MG63 (cell line): ENCODE measurements around the gene WDR6. TPM values are rescaled to one million over a fixed set of nuclear protein-coding genes. Genes with fewer than 3 reads are reported as not detected.
A peak's percentile ranks its signal among the peaks of the same experiment; 100 is the strongest.

ENCODE experiments used
- DNase-seq: peaks from one replicate; pipeline ENCODE4 v3.0.0-alpha.2; 2020
- H3K27me3 ChIP-seq: fragments of 250-450 bp; sonication (Bioruptor Pico); 2 replicates; pipeline ENCODE4 v1.5.1; 2020; ENCODE audit warnings: mild to moderate bottlenecking, moderate library complexity
- H3K36me3 ChIP-seq: fragments of 250-450 bp; sonication (Bioruptor Pico); 2 replicates; pipeline ENCODE4 v1.5.1; 2020; ENCODE audit warnings: mild to moderate bottlenecking, moderate library complexity
- H3K4me3 ChIP-seq: fragments of 250-450 bp; sonication (Bioruptor Pico); 2 replicates; pipeline ENCODE4 v1.5.1; 2020; ENCODE audit warnings: mild to moderate bottlenecking, moderate library complexity
- H3K9me3 ChIP-seq: fragments of 250-450 bp; sonication (Bioruptor Pico); 2 replicates; pipeline ENCODE4 v1.5.1; 2020; ENCODE audit warnings: mild to moderate bottlenecking, moderate library complexity
- total RNA-seq: library from RNA; depleted of rRNA; stranded (reverse); fragments of >200 nt; shearing (Covaris generic); gene quantifications from 2 replicates; pipeline ENCODE4 v1.2.3, GENCODE V29; 2014; ENCODE audit warnings: low replicate concordance

WDR6 gene
- total RNA-seq, 1 experiment from 2014 or later = 77.2 TPM

DNA sequence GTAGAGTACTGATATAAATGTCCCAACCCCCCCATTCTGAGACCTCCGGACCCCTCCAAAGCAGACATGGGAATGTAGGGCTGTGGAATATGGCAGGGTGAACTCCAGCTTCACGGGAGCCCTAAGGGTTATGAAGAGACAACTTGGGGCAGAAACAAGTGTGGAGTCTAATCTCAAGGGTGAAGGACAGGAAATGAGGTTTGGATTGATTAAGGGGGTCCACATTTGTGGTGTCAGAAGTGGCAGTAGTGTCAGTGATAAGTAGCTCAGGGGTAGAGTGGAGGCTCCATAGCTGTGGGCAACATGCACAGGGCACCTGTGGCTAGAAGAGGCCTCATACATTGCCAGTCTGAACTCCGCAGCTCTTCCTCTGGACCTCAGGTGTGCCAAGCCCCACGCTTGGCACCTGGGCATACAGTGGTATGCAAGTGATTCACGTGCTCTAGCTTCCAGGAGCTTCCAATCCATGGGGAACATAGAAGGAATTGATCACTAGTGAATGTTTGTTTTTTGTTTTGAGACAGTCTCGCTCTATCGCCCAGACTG lies 21.3 kb upstream of the WDR6 start:
- no peaks in the 10 kb centered on the region for H3K9me3 ChIP-seq
- H3K4me3 ChIP-seq = no peak overlapping the region
- no peaks in the 10 kb centered on the region for H3K27me3 ChIP-seq
- DNase-seq = no peak
- peaks cover 4% of the 10 kb centered on the region for H3K36me3 ChIP-seq

DNA sequence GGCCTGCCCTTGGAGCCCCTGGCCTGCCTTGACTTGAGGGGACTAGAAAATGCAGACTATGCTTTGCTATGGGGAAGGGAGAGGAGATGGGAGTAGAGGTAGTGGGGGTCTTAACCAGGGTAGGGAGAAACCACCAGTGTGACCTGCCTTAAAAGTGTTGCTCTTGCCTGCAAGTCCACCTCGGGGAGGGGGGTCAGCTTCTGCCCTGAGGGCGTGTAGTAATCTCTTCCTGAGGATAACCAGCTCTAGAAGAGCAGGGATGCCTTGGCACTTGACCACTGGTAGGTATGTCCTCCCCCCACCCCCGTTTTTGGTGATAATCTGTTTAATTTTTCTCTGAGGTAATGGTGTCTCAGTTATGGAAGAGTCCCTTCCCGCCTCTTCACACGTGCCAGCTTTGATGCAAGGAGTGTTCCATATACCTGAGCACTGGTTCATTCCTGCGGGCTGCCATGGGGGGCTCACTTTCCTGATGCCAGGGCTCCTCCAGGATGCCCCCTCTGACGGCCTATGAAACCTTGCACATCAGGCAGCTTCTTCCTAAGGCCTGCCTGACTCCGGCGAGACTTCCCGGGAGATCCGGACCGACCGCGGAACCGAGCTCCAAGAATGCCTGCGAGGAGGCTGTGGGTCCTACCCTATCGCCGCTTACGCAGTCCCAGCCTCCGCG lies 17.9 kb upstream of the WDR6 start:
- no peaks in the 10 kb centered on the region for H3K36me3 ChIP-seq
- DNase-seq = no peak
- no peaks in the 10 kb centered on the region for H3K9me3 ChIP-seq
- no peak overlapping the region for H3K4me3 ChIP-seq
- no peaks in the 10 kb centered on the region for H3K27me3 ChIP-seq

GRCh38 chr3:48989796-48990635 lies 17.2 kb upstream of the WDR6 start, which contains the start of gene P4HTM:
P4HTM (plus strand) TSS chr3:48990241; CDS start chr3:48990257, 16 bp downstream.
- Histone ChIP-seq H3K36me3 (no peaks in the 10 kb centered on the region), H3K27me3 (no peaks in the 10 kb centered on the region), H3K9me3 (no peaks in the 10 kb centered on the region), H3K4me3 (no peak within 1 kb of the TSS)
- DNase-seq = peak; percentile 61

GRCh38 chr3:48990636-48991469 lies 16.3 kb upstream of the WDR6 start:
- no peak for DNase-seq
- Histone ChIP-seq H3K36me3 (no peaks in the 10 kb centered on the region), H3K4me3 (no peak overlapping the region), H3K27me3 (no peaks in the 10 kb centered on the region), H3K9me3 (no peaks in the 10 kb centered on the region)

- no peak overlapping the region for H3K4me3 ChIP-seq
- no peak for DNase-seq
- H3K9me3 ChIP-seq = no peaks in the 10 kb centered on the region
- H3K27me3 ChIP-seq = no peaks in the 10 kb centered on the region
- H3K36me3 ChIP-seq = no peaks in the 10 kb centered on the region
Measured at GRCh38 chr3:48991851-48992545, 15.2 kb upstream of the WDR6 start.

- Histone ChIP-seq H3K36me3 (no peaks in the 10 kb centered on the region), H3K4me3 (no peak overlapping the region), H3K27me3 (no peaks in the 10 kb centered on the region), H3K9me3 (no peaks in the 10 kb centered on the region)
- no peak for DNase-seq
Measured at GRCh38 chr3:48993834-48994233, 13.4 kb upstream of the WDR6 start.

DNA sequence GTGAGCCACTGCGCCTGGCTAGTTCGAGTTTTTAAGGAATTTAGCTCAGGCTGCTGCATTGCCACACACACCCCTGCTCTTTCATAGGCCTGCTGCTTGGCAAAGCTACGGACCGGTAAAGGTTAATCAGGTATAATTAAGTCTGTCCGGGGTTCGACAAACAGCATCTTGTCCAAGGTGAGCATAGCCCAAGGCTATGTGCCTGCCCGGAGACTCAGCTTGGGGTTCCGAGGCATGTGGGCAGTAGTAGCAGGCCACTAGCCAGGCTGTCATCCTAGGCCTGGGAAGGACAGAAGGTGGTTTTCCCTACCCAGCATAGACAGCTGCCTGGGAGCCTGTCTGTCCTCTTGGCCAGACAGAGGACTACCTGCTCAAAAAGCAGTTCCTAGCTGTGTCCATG lies 10.6 kb upstream of the WDR6 start:
- no peak for DNase-seq
- H3K4me3 ChIP-seq = no peak overlapping the region
- no peaks in the 10 kb centered on the region for H3K9me3 ChIP-seq
- H3K27me3 ChIP-seq = no peaks in the 10 kb centered on the region
- no peaks in the 10 kb centered on the region for H3K36me3 ChIP-seq

DNA sequence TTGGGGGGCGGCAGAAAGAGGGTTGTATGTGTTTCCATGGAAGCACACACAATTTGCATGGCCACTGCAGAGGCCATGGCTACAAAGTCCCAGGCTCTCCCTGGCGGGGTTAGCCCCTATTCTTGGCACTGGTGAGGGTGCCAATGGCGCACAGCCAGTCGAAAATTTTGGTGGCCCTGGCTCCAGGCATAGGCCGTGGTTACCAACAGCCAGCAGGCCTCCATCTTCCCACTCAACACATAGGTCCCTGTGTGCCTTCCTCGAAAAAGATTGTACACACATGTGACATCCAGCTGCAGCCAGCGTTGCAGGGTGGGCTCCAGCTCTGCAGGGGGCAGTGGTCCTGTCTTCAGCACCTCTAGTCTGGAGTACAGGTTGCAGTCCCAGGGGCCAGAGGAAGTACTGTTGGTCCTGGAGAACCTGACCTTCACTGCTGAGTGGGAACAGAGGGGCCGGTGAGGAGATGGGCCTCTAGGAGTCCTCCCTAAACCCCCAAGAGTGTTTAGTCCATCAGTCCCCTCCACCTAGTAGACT lies 10.0 kb upstream of the WDR6 start:
- no peaks in the 10 kb centered on the region for H3K27me3 ChIP-seq
- H3K4me3 ChIP-seq = no peak overlapping the region
- no peaks in the 10 kb centered on the region for H3K9me3 ChIP-seq
- H3K36me3 ChIP-seq = no peaks in the 10 kb centered on the region
- DNase-seq = no peak

DNA sequence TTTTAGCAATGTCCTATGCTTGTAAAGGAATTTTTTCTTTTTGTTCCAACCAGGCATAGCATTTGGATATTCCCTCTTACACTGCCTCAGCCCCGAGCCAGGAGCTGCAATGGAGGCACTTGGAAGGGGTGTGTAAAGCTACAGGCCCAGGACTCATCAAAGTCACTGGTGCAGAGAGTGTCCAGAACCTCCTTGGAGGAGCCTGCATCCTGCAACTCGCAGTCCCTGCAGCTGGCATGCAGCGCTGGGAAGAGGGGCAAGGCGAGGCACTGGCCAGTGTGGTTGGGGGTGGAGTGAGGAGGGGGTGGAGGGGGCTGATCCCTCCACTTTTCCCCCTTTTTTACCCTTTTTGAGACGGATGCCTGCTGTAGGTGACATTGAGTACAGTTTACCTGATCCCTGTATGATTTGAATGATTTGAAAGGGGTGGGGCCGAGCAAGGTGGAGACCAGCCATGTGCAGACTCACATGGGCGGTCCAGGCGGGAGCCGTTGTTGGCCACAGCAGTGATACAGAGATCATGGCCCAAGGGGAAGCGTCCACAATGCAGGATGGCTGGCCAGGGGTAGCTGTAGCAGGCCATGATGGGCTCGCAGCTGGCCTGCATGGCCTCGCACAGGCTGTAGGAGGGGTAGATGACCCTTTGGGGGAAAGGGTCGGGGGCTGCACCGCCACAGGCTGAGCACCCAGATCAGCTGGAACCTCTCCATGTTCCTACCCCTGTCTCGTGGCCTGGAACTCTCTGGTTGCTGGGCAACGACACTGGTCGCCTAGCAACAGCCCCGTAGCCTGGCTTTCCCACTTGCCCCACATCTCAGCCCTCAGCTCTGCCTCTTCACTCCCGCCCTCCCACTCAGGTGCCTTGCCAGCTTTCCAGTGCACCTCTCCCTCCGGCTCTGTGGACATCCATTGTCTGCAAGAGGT lies 9.2 kb upstream of the WDR6 start:
- H3K27me3 ChIP-seq = no peaks in the 10 kb centered on the region
- no peaks in the 10 kb centered on the region for H3K9me3 ChIP-seq
- DNase-seq = no peak
- no peaks in the 10 kb centered on the region for H3K36me3 ChIP-seq
- H3K4me3 ChIP-seq = no peak overlapping the region

DNA sequence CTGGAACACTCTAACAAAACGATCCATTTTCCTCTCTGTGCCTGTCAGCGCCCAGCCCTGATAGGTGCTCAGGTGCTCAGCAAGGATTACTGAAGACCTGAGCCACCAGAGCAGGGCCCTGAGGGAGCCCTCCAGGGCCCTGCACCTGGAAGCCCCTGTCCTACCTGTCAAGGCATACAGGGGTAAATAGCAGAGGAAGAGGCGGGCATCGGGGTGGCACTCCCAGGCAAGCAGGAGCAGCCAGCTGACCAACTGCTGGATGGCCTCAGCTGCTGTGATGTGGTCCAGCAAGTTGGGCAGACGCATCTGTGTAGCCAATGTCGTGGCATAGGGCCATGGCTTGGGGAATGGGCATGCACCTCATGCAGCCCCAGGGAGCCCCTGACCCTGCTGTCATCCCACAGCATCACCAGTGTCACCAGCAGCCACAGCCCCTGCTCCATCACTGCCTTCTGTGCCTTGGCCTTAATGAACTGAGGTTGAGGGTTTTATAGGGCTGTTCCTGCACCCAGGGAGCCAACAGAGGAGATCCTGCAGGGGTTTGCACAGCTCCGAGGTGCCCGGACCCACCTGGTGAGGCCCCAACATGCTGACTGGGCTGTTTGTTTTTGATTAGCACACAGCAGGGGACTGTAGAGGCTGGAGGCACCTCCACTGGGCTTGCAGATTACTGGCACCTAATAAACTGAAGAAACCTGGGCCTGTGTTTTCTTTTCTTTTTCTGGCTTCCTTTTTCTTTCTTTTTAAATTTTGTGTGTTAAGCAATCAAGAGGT lies 7.9 kb upstream of the WDR6 start:
- no peak for DNase-seq
- H3K36me3 ChIP-seq = no peaks in the 10 kb centered on the region

GRCh38 chr3:49001155-49001554 lies 6.0 kb upstream of the WDR6 start:
- no peak for DNase-seq
- no peaks in the 10 kb centered on the region for H3K9me3 ChIP-seq
- H3K27me3 ChIP-seq = no peaks in the 10 kb centered on the region
- no peaks in the 10 kb centered on the region for H3K36me3 ChIP-seq
- H3K4me3 ChIP-seq = no peak overlapping the region

More for the DNA sequence above, 7.9 kb upstream of the WDR6 start:
- Histone ChIP-seq H3K9me3 (no peaks in the 10 kb centered on the region), H3K27me3 (no peaks in the 10 kb centered on the region), H3K4me3 (no peak overlapping the region)

- no peak for DNase-seq
- Histone ChIP-seq H3K36me3 (no peaks in the 10 kb centered on the region), H3K27me3 (no peaks in the 10 kb centered on the region), H3K9me3 (no peaks in the 10 kb centered on the region), H3K4me3 (no peak overlapping the region)
Measured at GRCh38 chr3:49004352-49005302, 2.6 kb upstream of the WDR6 start.

DNA sequence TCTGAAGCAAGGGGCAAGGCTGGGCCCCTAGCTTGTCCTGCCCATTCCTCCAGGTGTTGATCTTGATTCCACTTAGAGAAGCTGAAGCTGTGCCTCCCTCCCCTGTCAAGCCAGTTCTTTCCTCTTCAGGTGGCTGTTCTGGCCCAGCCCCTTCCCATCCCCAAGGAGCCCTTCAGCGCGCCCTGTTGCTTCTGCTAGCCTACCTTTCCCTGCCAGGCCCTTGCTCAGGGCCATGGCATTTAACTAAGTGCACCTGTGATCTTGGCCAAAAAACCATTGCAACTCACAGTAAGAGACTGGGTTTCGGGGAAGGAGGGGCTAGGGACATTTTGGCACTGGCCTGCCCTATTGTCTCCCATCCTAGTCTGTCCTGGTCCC lies 1.9 kb upstream of the WDR6 start:
- no peaks in the 10 kb centered on the region for H3K36me3 ChIP-seq
- DNase-seq = no peak
- no peaks in the 10 kb centered on the region for H3K9me3 ChIP-seq
- no peak overlapping the region for H3K4me3 ChIP-seq
- H3K27me3 ChIP-seq = no peaks in the 10 kb centered on the region

DNA sequence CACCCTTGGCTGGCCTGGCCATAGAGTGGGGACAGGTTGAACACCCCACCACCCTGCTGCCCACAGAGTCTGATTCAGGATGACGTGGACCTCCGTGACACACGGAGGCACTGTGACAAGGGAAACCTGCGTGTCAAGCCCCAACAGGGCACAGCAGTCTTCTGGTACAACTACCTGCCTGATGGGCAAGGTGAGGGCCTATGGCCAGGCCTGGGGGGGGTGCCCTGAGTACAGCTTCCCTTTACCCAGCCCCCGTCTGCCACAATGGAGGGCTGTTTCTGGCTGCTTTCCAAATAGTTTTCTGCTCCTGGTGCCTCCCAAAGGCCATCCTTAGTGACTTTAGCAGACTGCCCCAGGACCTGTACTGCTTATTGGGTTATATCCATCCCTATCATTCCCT lies 1.2 kb upstream of the WDR6 start:
- Histone ChIP-seq H3K27me3 (no peaks in the 10 kb centered on the region), H3K9me3 (no peaks in the 10 kb centered on the region), H3K36me3 (no peaks in the 10 kb centered on the region), H3K4me3 (peak overlapping the region; percentile 73)
- no peak for DNase-seq
